Right kidney (tissue), 1 donor: ENCODE measurements around the gene EPB41L4B.
A peak's percentile ranks its signal among the peaks of the same experiment; 100 is the strongest.

Experiments used
- DNase-seq: peaks from one replicate; pipeline ENCODE4 v3.0.0-alpha.2; 2016

The EPB41L4B gene

DNA sequence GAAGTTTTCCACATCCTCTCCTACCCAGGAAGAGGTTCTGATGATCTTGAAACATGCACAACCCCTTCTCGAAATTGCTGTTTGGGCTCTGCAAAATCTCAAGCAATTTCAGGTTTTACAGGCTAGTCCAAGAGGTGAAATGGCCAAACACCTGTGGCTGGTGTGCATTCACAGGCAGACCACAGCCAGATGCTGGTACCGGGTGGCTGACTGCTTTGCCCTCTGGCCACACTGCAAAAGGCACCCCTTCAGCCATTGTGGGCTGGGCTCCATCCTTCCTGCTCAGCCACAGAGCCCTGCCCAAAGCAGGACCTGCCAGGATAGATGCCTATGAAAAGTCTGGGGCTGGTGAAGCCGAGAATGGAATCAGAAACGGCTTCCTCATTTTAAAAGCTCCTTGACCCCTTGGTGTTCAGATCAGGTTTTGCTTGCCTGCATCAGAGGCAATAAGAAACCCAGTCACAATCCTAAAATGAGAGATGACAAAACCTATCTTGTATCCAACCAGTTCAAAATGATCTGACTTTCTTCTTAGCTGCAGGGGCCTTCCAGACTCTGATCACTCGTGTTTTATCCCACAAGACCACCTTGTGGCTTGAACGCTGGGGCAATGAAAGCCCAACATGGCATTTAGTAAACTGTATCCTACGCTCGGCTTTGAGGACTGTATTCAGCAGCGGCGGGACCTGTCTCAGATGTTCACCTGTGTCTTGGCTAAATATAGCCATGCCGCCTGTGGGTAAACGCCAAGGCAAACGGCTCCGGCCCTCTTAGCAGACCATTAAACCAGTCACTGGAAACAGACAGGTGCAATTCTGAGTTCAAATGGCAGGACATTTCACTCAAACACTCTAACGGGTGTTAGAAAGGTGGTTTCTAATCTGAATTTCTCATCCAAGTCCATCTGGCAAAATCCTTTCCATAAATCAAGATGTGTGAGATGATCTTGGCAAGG is 49.6 kb downstream of the EPB41L4B start:
- no peak for DNase-seq

DNA sequence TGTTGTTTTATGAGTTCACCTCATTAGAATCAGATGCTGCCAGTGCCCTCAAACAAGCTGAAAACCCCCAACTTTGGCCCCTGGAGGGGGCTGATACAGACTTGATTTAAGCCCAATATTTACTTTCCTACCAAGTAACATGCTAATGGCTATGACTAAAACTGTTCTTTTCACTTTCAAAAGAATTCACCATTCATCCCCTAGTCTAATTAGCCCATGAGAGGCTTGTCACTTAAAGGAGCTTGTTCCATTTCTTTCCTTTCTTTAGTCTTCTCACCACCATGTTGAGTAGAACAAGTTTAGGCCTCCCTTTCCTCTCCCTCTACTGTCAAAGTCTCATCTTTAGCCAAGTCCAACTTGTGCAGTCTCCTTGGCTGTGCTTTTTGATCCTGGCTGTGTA is 50.4 kb downstream of the EPB41L4B start:
- DNase-seq = no peak

DNA sequence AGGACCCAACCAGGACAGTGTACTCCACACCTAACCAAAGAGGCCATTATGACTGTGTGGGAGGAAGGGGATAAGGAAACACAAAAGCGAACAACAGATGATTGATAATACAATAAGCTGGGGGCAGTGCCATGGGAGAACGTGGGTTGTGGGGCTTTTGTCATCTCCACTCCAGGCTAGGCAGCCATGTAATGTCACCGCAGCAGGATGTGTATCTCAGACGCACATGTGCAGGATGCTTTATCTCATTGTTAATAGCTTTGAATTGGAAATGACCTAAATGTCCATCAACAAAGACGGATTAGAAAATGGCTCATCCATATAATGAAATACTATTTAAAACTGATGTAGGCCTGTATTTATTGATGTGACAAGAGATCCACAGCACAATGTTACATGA is 51.0 kb downstream of the EPB41L4B start:
- no peak for DNase-seq

DNA sequence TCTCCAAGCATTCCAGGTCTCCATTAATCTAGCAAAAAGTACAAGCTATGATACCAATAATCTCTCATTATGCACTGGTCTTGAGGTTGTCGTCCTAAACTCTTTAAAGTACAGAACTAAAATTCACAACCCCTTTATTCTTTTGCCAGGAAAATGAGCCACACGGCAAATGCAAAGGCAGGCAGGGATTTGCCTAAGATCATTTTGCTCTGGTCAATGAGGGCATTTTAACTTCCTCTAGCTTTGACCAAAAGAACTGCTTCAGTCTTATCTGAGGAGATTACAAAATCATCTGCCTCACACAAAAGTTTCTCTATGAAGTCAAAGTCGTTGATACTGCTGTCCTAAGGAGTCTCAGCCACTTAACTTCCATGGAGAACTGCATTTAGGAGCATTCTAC is 51.8 kb downstream of the EPB41L4B start:
- DNase-seq = no peak

GRCh38 chr9:109267555-109267954 is 53.3 kb downstream of the EPB41L4B start:
- no peak for DNase-seq

- peak; percentile 39 for DNase-seq
Observed at GRCh38 chr9:109264877-109265587, 55.8 kb downstream of the EPB41L4B start.

- DNase-seq = no peak
Observed at GRCh38 chr9:109263358-109263757, 57.5 kb downstream of the EPB41L4B start.

GRCh38 chr9:109258481-109259302 is 62.2 kb downstream of the EPB41L4B start:
- peak; percentile 31 for DNase-seq

GRCh38 chr9:109256336-109256735 is 64.5 kb downstream of the EPB41L4B start:
- DNase-seq = no peak

DNA sequence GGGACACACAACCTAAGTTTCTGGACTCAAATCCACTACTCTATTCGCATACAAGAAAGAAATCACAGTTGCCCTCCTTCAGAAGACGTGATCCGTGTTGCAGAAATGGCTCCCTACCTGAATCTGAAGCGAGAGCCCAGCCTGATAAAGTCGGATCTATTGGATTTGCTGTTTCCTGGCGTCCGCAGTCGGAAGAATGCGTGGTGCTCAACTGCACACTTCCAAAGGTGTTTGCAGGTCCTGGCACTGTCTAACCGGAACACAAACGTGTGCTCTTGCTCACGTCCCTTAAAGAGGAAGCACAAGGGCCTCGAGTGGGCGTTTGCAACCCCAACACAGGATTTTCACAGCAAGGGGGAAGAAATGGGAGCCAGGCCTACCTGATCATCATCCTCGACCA is 65.5 kb downstream of the EPB41L4B start:
- DNase-seq = no peak

- DNase-seq = no peak
Observed at GRCh38 chr9:109254317-109254716, 66.5 kb downstream of the EPB41L4B start.

GRCh38 chr9:109253637-109254284 is 67.1 kb downstream of the EPB41L4B start:
- no peak for DNase-seq

- DNase-seq = no peak
Observed at GRCh38 chr9:109253241-109253636, 67.6 kb downstream of the EPB41L4B start.

GRCh38 chr9:109252291-109252690 is 68.6 kb downstream of the EPB41L4B start:
- no peak for DNase-seq

- DNase-seq = no peak
Observed at GRCh38 chr9:109251776-109252106, 69.1 kb downstream of the EPB41L4B start.

DNA sequence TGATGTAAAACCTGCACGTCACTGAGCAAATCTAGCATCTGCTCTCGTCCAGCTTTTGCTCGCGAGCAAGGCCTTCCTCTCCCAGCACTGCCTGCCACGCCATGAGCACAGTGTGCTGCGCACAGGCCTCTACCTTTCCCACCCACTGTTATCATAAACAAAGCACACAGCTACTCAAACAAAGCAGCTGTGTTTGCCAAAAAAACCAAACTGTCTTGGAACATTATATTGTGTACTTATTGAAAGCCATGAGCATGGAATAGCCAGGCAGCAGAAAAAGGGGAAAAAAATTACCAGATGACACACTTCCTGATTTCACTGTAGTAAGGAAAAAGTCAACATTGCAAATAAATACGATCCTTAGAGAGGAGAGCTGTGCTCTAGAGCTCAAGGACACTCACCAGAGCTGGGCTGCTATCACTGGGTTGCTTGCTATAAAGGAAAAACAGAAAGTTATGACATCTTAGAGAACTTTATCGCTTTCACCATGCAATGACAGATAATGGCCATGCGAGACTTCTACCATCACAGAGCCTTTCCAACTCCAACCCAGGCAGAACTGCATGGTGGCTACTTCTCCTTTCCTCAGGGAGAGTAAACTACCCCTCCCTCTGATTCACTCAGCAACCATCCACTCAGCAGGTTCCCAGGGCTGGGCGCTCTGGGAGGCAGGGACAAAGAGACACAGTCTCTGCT is 69.6 kb downstream of the EPB41L4B start:
- no peak for DNase-seq

- DNase-seq = no peak
Observed at GRCh38 chr9:109250771-109251079, 70.1 kb downstream of the EPB41L4B start.

GRCh38 chr9:109250311-109250741 is 70.5 kb downstream of the EPB41L4B start:
- DNase-seq = no peak

DNA sequence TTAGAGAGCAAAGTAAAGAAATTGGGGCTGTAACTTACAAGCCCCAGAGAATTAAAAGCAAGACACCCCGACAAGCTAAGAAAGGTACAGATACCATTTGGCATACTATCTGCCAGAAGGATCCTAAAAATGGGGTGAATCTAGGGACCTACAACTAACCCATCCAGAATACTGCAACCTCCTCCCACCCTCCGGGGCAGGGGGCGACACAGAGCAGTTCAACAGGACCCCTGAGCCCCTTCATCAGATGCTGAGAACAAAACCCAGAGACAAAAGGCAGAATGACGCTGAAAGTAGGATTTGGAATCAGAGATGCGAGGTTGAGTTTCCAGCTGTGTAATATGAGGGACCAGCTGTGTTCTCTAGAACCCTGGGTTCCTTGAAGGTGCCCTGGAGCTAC is 71.2 kb downstream of the EPB41L4B start:
- DNase-seq = no peak

GRCh38 chr9:109248133-109248581 is 72.7 kb downstream of the EPB41L4B start:
- DNase-seq = no peak

GRCh38 chr9:109247228-109247627 is 73.6 kb downstream of the EPB41L4B start:
- no peak for DNase-seq

DNA sequence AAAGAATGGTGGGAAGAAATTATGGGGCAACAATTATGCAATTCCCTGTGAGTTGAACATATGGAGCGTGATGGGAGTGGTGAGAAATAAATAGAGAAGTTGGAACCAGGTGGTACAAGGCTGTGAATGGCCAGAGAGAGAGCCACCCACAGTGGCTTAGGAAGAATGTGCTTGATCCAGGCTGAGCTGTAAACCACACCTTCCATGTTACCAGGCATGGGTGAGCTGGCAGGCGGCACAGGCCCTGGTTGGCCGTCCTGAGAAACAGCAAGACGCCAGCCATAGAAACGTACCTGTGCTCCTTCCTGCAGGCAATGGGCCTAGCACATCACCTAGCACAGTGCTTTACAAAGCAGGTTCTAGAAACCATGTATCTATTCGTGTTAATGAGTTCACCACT is 74.3 kb downstream of the EPB41L4B start:
- DNase-seq = no peak
